Left renal pelvis (tissue), 4 donors: ENCODE data around the gene PCDHA8. TPM values are rescaled to one million over a fixed set of nuclear protein-coding genes. Genes with fewer than 3 reads are reported as not detected.
"Not testable (repeated sequence)": the region's sequence is repeated elsewhere in the genome, so short reads cannot be mapped to it uniquely, and the experiment has no call there.

Source experiments
- DNase-seq, 4 donors: peaks; one replicate each; pipeline ENCODE4 v3.0.0-alpha.2; 2013; ENCODE audit warnings: low read depth in 4 of 4, low spot score in 3 of 4
- polyA plus RNA-seq, 4 donors: library from polyadenylated mRNA; unstranded; fragments of 120-200 nt; gene quantifications; one replicate each; pipeline ENCODE4 v1.2.1, GENCODE V29; 2013; ENCODE audit not compliant: insufficient read length in 4 of 4

Gene PCDHA8, protein sequence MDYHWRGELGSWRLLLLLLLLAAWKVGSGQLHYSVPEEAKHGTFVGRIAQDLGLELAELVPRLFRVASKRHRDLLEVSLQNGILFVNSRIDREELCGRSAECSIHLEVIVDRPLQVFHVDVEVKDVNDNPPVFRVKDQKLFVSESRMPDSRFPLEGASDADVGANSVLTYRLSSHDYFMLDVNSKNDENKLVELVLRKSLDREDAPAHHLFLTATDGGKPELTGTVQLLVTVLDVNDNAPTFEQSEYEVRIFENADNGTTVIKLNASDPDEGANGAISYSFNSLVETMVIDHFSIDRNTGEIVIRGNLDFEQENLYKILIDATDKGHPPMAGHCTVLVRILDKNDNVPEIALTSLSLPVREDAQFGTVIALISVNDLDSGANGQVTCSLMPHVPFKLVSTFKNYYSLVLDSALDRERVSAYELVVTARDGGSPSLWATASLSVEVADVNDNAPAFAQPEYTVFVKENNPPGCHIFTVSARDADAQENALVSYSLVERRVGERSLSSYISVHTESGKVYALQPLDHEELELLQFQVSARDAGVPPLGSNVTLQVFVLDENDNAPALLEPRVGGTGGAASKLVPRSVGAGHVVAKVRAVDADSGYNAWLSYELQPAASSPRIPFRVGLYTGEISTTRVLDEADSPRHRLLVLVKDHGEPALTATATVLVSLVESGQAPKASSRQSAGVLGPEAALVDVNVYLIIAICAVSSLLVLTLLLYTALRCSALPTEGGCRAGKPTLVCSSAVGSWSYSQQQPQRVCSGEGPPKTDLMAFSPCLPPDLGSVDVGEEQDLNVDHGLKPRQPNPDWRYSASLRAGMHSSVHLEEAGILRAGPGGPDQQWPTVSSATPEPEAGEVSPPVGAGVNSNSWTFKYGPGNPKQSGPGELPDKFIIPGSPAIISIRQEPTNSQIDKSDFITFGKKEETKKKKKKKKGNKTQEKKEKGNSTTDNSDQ
- polyA plus RNA-seq = under 1 TPM in 3 of 4 donors, not detected in 1; 0.08 to 0.22 (median 0.11) TPM

DNA sequence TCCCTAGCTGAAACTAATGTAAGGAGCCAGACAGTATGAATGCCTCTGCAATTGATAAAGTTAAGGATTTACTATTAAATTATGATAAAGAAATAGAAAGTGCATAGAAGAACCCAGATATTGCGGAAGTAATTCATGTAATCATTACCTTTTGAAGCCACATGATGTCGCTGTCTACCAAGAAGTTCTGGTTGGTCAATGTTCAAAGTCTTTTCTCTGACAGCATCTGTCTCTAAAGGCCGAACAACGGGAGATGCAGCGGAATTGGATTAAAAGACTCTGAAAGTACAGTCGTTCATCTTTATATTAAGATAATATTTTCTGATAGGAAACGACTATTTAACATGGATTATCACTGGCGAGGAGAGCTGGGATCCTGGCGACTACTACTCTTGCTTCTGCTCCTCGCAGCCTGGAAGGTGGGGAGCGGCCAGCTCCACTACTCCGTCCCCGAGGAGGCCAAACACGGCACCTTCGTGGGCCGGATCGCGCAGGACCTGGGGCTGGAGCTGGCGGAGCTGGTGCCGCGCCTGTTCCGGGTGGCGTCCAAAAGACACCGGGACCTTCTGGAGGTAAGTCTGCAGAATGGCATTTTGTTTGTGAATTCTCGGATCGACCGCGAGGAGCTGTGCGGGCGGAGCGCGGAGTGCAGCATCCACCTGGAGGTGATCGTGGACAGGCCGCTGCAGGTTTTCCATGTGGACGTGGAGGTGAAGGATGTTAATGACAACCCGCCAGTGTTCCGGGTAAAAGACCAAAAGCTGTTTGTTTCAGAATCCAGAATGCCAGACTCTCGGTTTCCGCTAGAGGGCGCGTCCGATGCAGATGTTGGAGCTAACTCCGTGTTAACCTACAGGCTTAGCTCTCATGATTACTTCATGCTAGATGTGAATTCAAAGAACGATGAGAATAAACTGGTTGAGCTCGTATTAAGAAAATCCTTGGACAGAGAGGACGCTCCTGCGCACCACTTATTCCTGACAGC lies at the start of gene PCDHA8:
Gene PCDHA8 (plus strand): TSS at position 210 of the 985 bp plus-strand sequence. CDS start 135 bp downstream, at position 345.
- DNase-seq = no peak

DNA sequence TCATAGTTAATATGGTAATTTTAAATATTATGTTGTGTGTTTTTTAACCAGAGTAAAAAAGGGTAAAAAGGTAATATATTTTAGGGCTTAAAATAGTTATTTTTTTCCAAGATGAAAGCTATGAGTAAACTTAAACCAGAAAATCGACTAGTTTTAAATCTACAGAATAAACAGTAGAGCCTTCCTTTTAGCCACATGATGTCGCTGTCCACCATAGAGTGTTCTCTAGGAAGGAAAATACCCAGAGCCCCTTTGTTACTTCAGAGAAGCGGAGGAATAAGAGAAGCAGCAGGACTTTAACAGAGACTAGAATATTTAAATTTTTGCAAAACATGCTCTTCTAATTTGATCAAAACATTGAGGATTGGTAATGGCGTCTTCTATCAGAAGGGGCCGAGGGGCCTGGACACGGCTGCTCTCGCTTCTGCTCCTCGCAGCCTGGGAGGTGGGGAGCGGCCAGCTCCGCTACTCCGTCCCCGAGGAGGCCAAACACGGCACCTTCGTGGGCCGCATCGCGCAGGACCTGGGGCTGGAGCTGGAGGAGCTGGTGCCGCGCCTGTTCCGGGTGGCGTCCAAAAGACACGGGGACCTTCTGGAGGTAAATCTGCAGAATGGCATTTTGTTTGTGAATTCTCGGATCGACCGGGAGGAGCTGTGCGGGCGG lies 46.3 kb upstream of the PCDHA8 start, which contains the start of gene PCDHA2:
Gene PCDHA2 (plus strand): TSS at position 258 of the 664 bp plus-strand sequence.
- no peak for DNase-seq

DNA sequence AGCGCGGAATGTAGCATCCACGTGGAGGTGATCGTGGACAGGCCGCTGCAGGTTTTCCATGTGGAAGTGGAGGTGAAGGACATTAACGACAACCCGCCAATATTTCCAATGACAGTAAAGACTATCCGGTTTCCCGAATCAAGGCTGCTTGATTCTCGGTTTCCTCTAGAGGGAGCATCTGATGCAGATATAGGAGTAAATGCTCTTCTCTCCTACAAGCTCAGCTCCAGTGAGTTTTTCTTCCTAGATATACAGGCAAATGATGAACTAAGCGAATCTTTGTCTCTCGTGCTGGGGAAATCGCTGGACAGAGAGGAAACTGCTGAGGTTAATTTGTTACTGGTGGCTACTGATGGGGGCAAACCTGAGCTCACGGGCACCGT lies 45.7 kb upstream of the PCDHA8 start:
- DNase-seq = no peak

DNA sequence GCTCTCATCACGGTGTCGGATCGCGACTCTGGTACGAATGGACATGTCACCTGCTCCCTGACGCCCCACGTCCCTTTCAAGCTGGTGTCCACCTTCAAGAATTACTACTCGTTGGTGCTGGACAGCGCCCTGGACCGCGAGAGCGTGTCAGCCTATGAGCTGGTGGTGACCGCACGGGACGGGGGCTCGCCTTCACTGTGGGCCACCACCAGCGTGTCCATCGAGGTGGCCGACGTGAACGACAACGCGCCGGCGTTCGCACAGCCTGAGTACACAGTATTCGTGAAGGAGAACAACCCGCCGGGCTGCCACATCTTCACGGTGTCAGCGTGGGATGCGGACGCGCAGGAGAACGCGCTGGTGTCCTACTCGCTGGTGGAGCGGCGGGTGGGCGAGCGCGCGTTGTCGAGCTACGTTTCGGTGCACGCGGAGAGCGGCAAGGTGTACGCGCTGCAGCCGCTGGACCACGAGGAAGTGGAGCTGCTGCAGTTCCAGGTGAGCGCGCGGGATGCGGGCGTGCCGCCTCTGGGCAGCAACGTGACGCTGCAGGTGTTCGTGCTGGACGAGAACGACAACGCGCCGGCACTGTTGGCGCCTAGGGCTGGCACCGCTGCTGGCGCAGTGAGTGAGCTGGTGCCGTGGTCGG lies 44.8 kb upstream of the PCDHA8 start:
- DNase-seq = not testable (repeated sequence)

DNA sequence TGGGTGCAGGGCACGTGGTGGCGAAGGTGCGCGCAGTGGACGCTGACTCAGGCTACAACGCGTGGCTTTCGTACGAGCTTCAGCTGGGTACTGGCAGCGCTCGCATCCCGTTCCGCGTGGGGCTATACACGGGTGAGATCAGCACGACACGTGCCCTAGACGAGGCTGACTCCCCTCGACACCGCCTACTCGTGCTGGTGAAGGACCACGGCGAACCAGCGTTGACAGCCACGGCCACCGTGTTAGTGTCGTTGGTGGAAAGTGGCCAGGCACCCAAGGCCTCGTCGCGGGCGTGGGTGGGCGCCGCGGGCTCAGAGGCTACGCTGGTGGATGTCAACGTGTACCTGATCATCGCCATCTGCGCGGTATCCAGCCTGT lies 44.3 kb upstream of the PCDHA8 start:
- no peak for DNase-seq

DNA sequence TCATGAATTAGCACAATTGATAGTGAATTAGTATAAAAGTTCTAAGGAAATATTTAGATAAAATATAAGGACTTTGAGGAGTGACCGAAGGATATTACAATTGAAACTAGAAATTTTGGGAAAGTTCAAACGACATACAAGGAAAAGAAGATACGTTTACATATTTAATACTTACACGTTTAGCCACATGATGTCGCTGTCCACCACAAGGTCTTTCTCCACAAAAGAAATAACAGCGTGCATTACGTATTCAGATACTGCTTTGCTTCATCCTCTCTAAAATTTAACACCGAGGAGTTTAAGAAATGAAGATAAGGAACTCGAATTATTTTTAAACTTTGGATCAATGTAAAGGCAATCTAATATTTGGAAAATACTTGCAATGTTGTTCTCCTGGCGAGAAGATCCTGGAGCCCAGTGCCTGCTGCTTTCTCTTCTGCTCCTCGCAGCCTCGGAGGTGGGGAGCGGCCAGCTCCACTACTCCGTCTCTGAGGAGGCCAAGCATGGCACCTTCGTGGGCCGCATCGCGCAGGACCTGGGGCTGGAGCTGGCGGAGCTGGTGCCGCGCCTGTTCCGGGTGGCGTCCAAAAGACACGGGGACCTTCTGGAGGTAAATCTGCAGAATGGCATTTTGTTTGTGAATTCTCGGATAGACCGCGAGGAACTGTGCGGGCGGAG lies 40.0 kb upstream of the PCDHA8 start, which contains the start of gene PCDHA3:
Gene PCDHA3 (plus strand): TSS at position 242 of the 678 bp plus-strand sequence.
- no peak for DNase-seq

DNA sequence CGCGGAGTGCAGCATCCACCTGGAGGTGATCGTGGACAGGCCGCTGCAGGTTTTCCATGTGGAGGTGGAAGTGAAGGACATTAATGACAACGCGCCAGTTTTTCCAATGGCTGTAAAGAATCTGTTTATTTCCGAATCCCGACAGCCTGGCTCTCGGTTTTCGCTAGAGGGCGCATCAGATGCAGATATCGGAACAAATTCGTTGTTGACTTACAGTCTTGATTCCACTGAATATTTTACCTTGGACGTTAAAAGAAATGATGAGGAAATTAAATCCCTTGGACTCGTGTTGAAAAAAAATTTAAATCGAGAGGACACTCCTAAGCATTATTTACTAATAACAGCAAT lies 39.5 kb upstream of the PCDHA8 start:
- DNase-seq = no peak

DNA sequence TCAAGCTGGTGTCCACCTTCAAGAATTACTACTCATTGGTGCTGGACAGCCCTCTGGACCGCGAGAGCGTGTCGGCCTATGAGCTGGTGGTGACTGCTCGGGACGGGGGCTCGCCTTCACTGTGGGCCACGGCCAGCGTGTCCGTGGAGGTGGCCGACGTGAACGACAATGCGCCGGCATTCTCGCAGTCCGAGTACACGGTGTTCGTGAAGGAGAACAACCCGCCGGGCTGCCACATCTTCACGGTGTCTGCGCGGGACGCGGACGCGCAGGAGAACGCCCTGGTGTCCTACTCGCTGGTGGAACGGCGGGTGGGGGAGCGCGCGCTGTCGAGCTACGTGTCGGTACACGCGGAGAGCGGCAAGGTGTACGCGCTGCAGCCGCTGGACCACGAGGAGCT lies 38.6 kb upstream of the PCDHA8 start:
- DNase-seq = not testable (repeated sequence)

DNA sequence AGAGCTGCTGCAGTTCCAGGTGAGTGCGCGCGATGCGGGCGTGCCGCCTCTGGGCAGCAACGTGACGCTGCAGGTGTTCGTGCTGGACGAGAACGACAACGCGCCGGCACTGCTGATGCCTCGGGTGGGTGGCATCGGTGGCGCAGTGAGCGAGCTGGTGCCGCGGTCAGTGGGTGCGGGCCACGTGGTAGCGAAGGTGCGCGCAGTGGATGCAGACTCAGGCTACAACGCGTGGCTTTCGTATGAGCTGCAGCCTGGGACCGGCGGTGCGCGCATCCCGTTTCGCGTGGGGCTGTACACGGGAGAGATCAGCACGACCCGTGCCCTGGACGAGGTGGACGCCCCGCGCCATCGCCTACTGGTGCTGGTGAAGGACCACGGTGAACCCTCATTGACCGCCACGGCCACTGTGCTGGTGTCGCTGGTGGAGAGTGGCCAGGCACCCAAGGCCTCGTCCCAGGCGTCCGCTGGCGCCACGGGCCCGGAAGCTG lies 38.2 kb upstream of the PCDHA8 start:
- DNase-seq = no peak

DNA sequence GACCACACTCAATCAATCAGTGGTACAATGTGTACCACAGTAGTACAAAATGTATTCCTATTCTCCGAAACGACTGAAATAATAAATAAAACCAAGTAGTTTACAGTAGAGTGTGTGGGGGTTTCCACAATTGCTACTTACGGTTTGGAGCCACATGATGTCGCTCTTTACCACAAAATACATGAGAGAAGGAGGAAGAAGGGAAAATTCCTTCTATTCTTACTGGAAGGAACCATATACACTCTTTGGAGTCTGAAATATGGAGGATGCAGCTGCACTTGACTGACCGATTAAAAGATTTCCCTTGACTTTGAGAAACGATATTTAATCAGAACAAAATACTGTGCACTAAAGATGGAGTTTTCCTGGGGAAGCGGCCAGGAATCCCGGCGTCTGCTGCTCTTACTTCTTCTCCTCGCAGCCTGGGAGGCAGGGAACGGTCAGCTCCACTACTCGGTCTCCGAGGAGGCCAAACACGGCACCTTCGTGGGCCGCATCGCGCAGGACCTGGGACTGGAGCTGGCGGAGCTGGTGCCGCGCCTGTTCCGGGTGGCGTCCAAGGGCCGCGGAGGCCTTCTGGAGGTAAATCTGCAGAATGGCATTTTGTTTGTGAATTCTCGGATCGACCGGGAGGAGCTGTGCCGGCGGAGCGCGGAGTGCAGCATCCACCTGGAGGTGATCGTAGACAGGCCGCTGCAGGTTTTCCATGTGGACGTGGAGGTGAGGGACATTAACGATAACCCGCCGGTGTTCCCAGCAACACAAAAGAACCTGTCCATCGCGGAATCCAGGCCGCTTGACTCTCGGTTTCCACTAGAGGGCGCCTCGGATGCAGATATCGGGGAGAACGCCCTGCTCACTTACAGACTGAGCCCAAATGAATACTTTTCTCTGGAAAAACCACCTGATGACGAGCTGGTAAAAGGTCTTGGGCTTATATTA lies 33.9 kb upstream of the PCDHA8 start, which contains the start of gene PCDHA4:
Gene PCDHA4 (plus strand): TSS at position 235 of the 942 bp plus-strand sequence.
- DNase-seq = no peak

DNA sequence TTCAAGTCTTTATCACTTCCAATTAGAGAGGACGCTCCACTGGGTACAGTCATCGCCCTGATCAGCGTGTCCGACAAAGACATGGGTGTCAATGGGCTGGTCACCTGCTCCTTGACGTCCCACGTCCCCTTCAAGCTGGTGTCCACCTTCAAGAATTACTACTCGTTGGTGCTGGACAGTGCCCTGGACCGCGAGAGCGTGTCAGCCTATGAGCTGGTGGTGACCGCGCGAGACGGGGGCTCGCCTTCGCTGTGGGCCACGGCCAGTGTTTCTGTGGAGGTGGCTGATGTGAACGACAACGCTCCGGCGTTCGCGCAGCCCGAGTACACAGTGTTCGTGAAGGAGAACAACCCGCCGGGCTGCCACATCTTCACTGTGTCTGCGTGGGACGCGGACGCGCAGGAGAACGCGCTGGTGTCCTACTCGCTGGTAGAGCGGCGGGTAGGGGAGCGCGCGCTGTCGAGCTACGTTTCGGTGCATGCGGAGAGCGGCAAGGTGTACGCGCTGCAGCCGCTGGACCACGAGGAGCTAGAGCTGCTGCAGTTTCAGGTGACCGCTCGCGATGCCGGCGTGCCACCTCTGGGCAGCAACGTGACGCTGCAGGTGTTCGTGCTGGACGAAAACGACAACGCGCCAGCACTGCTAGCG lies 32.6 kb upstream of the PCDHA8 start:
- not testable (repeated sequence) for DNase-seq

DNA sequence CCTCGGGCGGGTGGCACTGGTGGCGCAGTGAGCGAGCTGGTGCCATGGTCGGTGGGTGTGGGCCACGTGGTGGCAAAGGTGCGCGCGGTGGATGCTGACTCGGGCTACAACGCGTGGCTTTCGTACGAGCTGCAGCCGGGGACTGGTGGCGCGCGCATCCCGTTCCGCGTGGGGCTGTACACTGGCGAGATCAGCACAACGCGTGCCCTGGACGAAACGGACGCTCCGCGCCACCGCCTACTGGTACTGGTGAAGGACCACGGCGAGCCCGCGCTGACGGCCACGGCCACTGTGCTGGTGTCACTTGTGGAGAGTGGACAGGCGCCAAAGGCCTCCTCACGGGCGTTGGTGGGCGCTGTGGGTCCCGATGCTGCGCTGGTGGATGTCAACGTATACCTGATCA lies 32.1 kb upstream of the PCDHA8 start:
- DNase-seq = no peak

DNA sequence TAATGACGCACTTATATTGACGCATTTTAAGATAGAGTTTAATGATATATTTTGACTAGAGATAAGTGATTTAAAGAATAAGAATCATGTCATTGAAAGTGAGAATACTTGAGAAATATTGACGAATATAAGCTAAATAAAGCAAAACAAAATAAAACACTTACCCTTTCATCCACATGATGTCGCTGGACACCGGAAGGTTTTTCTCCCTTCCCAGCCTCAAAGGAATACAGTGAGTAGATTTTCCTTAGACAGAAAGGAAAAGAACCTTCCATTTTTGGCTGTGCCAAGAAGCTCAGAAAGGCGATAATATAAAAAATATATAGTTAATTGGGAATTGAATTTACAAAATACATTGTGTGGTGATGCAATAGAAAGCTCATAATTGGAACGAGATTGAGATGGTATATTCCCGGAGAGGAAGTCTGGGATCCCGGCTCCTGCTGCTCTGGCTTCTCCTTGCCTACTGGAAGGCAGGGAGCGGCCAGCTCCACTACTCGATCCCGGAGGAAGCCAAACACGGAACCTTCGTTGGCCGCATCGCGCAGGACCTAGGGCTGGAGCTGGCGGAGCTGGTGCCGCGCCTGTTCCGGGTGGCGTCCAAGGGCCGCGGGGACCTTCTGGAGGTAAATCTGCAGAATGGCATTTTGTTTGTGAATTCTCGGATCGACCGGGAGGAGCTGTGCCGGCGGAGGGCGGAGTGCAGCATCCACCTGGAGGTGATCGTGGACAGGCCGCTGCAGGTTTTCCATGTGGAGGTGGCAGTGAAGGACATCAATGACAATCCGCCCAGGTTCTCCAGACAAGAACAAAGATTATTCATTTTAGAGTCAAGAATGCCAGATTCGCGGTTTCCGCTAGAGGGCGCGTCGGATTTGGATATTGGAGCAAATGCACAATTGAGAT lies 19.4 kb upstream of the PCDHA8 start, which contains the start of gene PCDHA5:
Gene PCDHA5 (plus strand): TSS at position 239 of the 906 bp plus-strand sequence.
- DNase-seq = no peak

DNA sequence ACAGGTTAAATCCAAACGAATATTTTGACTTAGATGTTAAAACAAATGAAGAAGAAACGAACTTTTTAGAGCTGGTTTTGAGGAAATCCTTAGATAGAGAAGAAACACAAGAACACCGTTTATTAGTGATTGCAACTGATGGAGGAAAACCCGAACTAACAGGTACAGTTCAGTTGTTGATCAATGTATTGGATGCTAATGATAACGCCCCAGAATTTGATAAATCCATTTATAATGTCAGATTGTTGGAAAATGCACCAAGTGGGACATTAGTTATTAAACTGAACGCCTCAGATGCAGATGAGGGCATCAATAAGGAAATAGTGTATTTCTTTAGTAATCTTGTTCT lies 18.7 kb upstream of the PCDHA8 start:
- DNase-seq = no peak

DNA sequence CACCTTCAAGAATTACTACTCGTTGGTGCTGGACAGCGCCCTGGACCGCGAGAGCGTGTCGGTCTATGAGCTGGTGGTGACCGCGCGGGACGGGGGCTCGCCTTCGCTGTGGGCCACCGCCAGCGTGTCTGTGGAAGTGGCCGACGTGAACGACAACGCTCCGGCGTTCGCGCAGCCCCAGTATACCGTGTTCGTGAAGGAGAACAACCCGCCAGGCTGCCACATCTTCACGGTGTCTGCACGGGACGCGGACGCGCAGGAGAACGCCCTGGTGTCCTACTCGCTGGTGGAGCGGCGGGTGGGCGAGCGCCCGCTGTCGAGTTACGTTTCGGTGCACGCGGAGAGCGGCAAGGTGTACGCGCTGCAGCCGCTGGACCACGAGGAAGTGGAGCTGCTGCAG lies 18.0 kb upstream of the PCDHA8 start:
- DNase-seq = not testable (repeated sequence)

DNA sequence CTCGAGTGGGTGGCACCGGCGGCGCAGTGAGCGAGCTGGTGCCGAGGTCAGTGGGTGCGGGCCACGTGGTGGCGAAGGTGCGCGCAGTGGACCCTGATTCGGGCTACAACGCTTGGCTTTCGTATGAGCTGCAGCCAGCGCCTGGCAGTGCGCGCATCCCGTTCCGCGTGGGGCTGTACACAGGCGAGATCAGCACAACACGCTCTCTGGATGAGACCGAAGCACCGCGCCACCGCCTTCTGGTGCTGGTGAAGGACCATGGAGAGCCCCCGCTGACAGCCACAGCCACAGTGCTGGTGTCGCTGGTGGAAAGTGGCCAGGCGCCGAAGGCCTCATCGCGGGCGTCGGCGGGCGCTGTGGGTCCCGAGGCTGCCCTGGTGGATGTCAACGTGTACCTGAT lies 17.5 kb upstream of the PCDHA8 start:
- DNase-seq = no peak
